Adrenal gland (tissue), 12 donors: Measurements from ENCODE around the gene BICDL1. TPM values are rescaled to one million over a fixed set of nuclear protein-coding genes. Genes with fewer than 3 reads are reported as not detected.

ENCODE experiments used
- DNase-seq, 7 donors: peaks; one replicate each; pipeline ENCODE4 v3.0.0-alpha.2; 2019 to 2020
- H3K27ac ChIP-seq, 5 donors: fragments of 200-600 bp; sonication (generic) in 4 of 5; 1 replicate in 3 of 5; 2 replicates in 2 of 5; pipeline versions ENCODE4 v1.5.1 to v1.8.0; 2016 to 2020; ENCODE audit warnings: mild to moderate bottlenecking in 1 of 5
- H3K27me3 ChIP-seq: fragments of 200-600 bp; 2 replicates; pipeline ENCODE4 v1.8.0; 2021
- H3K36me3 ChIP-seq, 2 donors: fragments of 200-600 bp; replicated peaks in 1 of 2; 1 replicate in 1 of 2; 2 replicates in 1 of 2; pipeline versions ENCODE4 v1.5.1 to v1.8.0; 2018 to 2022
- H3K4me1 ChIP-seq, 2 donors: fragments of 200-600 bp; replicated peaks in 1 of 2; 1 replicate in 1 of 2; 2 replicates in 1 of 2; pipeline versions ENCODE4 v1.5.1 to v1.8.0; 2018 to 2021
- H3K4me3 ChIP-seq, 4 donors: fragments of 200-600 bp; sonication (generic) in 3 of 4; one replicate each; pipeline ENCODE4 v1.5.1; 2016 to 2018
- H3K9me3 ChIP-seq, 3 donors: fragments of 200-600 bp; sonication (generic) in 1 of 3; replicated peaks in 1 of 3; 1 replicate in 2 of 3; 2 replicates in 1 of 3; pipeline versions ENCODE4 v1.5.1 to v1.8.0; 2016 to 2021
- CTCF ChIP-seq, 6 experiments: fragments of 450-650 bp in 4 of 6; fragments of 200-600 bp in 2 of 6; sonication (generic) in 1 of 6; IDR thresholded peaks; 1 replicate in 5 of 6; 2 replicates in 1 of 6; pipeline versions ENCODE4 v1.5.1 to v1.8.0; 2016 to 2021; ENCODE audit warnings: antibody characterized with exemption in 6 of 6, mild to moderate bottlenecking in 2 of 6, moderate library complexity in 1 of 6
- POLR2A ChIP-seq, 2 donors: fragments of 450-650 bp; IDR thresholded peaks; one replicate each; pipeline ENCODE4 v1.6.1; 2017; ENCODE audit warnings: antibody characterized with exemption in 2 of 2, mild to moderate bottlenecking in 2 of 2, moderate library complexity in 1 of 2
- WGBS, 4 donors: extraction: QIAGEN DNeasy Blood & Tissue Kit in 2 of 4; methylation state at CpG; one replicate each; pipeline versions ENCODE4 v1.1.5 to v1.1.7; 2013 to 2017; 5-methylcytosine and 5-hydroxymethylcytosine counted together
- intact Hi-C, 2 donors: fragments of 100-400 bp; cut with DNase I; formaldehyde crosslinking; loops; one replicate each; pipeline versions ENCODE4 v1.14.1 to v1.15.0; 2022 to 2023
- polyA plus RNA-seq, 3 donors: library from polyadenylated mRNA; stranded (reverse); fragments of 200-250 nt in 2 of 3; fragments of 350-450 nt in 1 of 3; fragmentation: Illumina TruSeq in 1 of 3; extraction: RNeasy Lipid Tissue Mini Kit (QIAGEN cat#74804) in 1 of 3; gene quantifications; one replicate each; pipeline ENCODE4 v1.2.3, GENCODE V29; 2013 to 2014
- total RNA-seq, 9 donors: library from RNA; depleted of rRNA in 4 of 9; stranded (reverse); fragments of >200 nt in 4 of 9; fragments of 120-200 nt in 1 of 9; fragmentation: NEBNext Ultra II Directional in 1 of 9; extraction: Animal tissue kit (Norgen Biotek cat#: 25700) in 1 of 9; gene quantifications; one replicate each; pipeline versions ENCODE4 v1.1.0 to v1.2.4, GENCODE V29; 2013 to 2023
- donor health status: healthy with polysubstance abuse.
- donor health status: Bipolar disorder and iron deficiency.
- donor health status: DM: yes; HTN: yes; CAD: no.
- donor health status: DM: no; HTN: no; CAD: no.
- donor health status: DM: no; HTN: no; CAD: no.
- donor health status: DM: yes; HTN: yes; CAD: no.

BICDL1 gene
- total and polyA plus RNA-seq, 12 donors = 0.35 to 24.0 (median 2.7) TPM

- TF ChIP-seq CTCF (IDR thresholded peaks at IDR 0.05) = no peak
- no peak for TF ChIP-seq POLR2A (IDR thresholded peaks at IDR 0.05)
- H3K27me3 ChIP-seq = no peaks in the 10 kb centered on the region
- H3K36me3 ChIP-seq = no peaks in the 10 kb centered on the region
- no peaks in the 10 kb centered on the region for H3K9me3 ChIP-seq
- no peaks in the 10 kb centered on the region for H3K4me1 ChIP-seq
- 88 to 100% (median 91%) methylated on average over 2 of the region's 2 CpGs for WGBS, 4 donors
- no peak overlapping the region for H3K27ac ChIP-seq
- no peak overlapping the region for H3K4me3 ChIP-seq
- intact Hi-C loops = no loop called here
- no peak for DNase-seq
These were observed 36.6 kb downstream of the BICDL1 start for GRCh38 chr12:120025640-120026039.

- H3K4me3 ChIP-seq = no peak overlapping the region
- TF ChIP-seq POLR2A (IDR thresholded peaks at IDR 0.05) (no peak), CTCF (IDR thresholded peaks at IDR 0.05) (no peak)
- H3K27me3 ChIP-seq = no peaks in the 10 kb centered on the region
- H3K4me1 ChIP-seq = no peaks in the 10 kb centered on the region
- no peak for DNase-seq
- no peaks in the 10 kb centered on the region for H3K36me3 ChIP-seq
- no peak overlapping the region for H3K27ac ChIP-seq
- intact Hi-C loops = no loop called here
- no peaks in the 10 kb centered on the region for H3K9me3 ChIP-seq
These were observed 43.2 kb downstream of the BICDL1 start for GRCh38 chr12:120032242-120032641.

DNA sequence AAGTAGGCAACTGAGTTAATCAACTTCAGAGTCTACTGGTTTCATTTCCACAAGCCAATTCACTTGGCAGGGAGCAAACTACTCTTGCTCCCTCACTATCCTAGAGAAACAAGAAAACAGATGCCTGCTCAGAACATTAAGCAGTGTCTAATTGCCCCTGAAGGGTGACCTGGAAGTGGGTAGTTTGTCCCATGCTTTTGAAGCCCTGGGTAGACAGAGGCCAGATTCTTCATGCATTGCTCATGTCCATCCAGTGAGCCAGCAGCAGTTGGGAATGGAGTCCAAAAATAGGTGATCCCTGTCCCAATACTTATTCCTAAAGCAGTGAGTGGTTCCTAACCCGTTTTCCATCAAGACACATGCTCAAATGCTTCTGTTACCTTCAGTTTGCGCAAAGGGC lies 48.8 kb downstream of the BICDL1 start:
- TF ChIP-seq POLR2A (IDR thresholded peaks at IDR 0.05) (no peak), CTCF (IDR thresholded peaks at IDR 0.05) (no peak)
- no peaks in the 10 kb centered on the region for H3K4me1 ChIP-seq
- WGBS, 4 donors = 83 to 92% (median 88%) methylated on average over 2 of the region's 2 CpGs
- no peaks in the 10 kb centered on the region for H3K9me3 ChIP-seq
- H3K36me3 ChIP-seq = no peaks in the 10 kb centered on the region
- no peaks in the 10 kb centered on the region for H3K27me3 ChIP-seq
- no peak overlapping the region for H3K27ac ChIP-seq
- intact Hi-C loops = no loop called here
- no peak for DNase-seq
- H3K4me3 ChIP-seq = no peak overlapping the region

DNA sequence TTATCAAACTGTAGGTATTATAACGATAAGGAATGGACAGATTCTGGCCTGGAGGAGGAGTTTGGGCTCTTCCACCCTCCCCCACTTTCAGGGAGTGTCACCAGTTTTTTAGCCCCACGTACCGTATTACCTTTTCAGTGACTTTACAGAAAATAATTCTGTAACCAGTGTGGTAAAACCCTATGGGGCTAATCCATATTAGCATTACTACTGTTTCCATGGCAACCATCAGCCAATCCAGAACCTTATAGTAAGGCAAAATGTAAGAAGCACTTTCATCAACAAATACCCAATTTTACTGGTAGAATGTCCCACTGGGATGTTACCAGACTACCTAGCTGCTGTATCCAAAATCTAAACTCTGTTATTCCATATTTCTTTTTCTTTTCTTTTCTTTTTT lies 50.7 kb downstream of the BICDL1 start:
- Histone ChIP-seq H3K9me3 (no peaks in the 10 kb centered on the region), H3K27me3 (no peaks in the 10 kb centered on the region), H3K4me3 (no peak overlapping the region), H3K4me1 (no peaks in the 10 kb centered on the region), H3K36me3 (no peaks in the 10 kb centered on the region), H3K27ac (no peak overlapping the region)
- intact Hi-C loops = no loop called here
- 74 to 88% (median 85%) methylated on average over 3 of the region's 3 CpGs for WGBS, 4 donors
- TF ChIP-seq POLR2A (IDR thresholded peaks at IDR 0.05) (no peak), CTCF (IDR thresholded peaks at IDR 0.05) (no peak)
- DNase-seq = no peak
